Progenitor cell of endocrine pancreas (in vitro differentiated cells): ENCODE results near the gene CNOT4. TPM values are rescaled to one million over a fixed set of nuclear protein-coding genes. Genes with fewer than 3 reads are reported as not detected.
"Not testable (repeated sequence)": the region's sequence is repeated elsewhere in the genome, so short reads cannot be mapped to it uniquely, and the experiment has no call there.

Experiments used
- DNase-seq: peaks from one replicate; pipeline ENCODE4 v3.0.0; 2021; ENCODE audit warnings: low spot score; ENCODE audit not compliant: unreplicated experiment
- H3K27ac Mint-ChIP-seq: 2 replicates; pipeline ENCODE4 v1.8.0; 2021; ENCODE audit warnings: mild to moderate bottlenecking, moderate library complexity, mixed read lengths
- H3K27me3 Mint-ChIP-seq: 2 replicates; pipeline ENCODE4 v1.8.0; 2021; ENCODE audit warnings: mixed read lengths
- H3K36me3 Mint-ChIP-seq: 2 replicates; pipeline ENCODE4 v1.8.0; 2022; ENCODE audit warnings: mixed read lengths; ENCODE audit not compliant: insufficient read depth
- H3K4me1 Mint-ChIP-seq: 2 replicates; pipeline ENCODE4 v1.8.0; 2021; ENCODE audit warnings: low read depth, mixed read lengths
- H3K4me3 Mint-ChIP-seq: 2 replicates; pipeline ENCODE4 v1.8.0; 2021; ENCODE audit warnings: low read depth, mild to moderate bottlenecking, moderate library complexity, mixed read lengths
- H3K9me3 Mint-ChIP-seq: 2 replicates; pipeline ENCODE4 v1.8.0; 2021; ENCODE audit warnings: low read depth, mixed read lengths
- CTCF ChIP-seq: fragments of 200-600 bp; sonication (generic); IDR thresholded peaks from one replicate; pipeline ENCODE4 v1.5.0; 2021; ENCODE audit warnings: antibody characterized with exemption, mild to moderate bottlenecking; ENCODE audit not compliant: unreplicated experiment
- total RNA-seq: library from RNA; stranded (reverse); gene quantifications from 2 replicates; pipeline ENCODE4 v1.2.1, GENCODE V29; 2021

The CNOT4 gene
- total RNA-seq, 1 donor from 2014 or later, result 34.3 TPM

- Mint-ChIP-seq H3K36me3 (no peaks in the 10 kb centered on the region), H3K27me3 (no peaks in the 10 kb centered on the region), H3K4me3 (no peak overlapping the region), H3K27ac (no peak overlapping the region), H3K4me1 (no peaks in the 10 kb centered on the region), H3K9me3 (no peaks in the 10 kb centered on the region)
- TF ChIP-seq CTCF, result no peak
- DNase-seq, result no peak
These were observed 55.8 kb downstream of the CNOT4 start for GRCh38 chr7:135454060-135454459.

DNA sequence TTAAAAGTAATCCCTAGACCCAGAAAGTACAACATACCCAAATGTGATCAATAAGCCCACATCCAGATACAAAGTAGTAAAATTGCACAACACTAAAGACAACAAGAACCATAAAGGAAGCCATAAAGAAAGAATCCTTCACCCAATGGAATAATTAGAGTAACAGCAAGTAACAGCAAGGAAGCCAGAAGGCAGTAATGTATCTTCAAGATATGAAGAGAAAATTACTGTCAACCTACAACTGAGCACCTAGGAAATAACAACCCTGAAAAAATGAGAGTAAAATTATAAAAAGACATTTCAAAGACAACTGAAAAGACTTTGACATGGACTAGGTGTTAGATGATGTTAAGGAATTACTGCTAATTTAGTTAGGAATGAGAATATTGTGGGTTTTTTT is 60.5 kb downstream of the CNOT4 start:
- no peaks in the 10 kb centered on the region for H3K36me3 Mint-ChIP-seq
- no peak for TF ChIP-seq CTCF
- DNase-seq, result no peak
- no peaks in the 10 kb centered on the region for H3K27me3 Mint-ChIP-seq
- no peaks in the 10 kb centered on the region for H3K9me3 Mint-ChIP-seq
- peaks cover 4% of the 10 kb centered on the region for H3K4me1 Mint-ChIP-seq
- no peak overlapping the region for H3K27ac Mint-ChIP-seq
- H3K4me3 Mint-ChIP-seq, result no peak overlapping the region

- Mint-ChIP-seq H3K9me3 (no peaks in the 10 kb centered on the region), H3K4me3 (no peak overlapping the region), H3K36me3 (no peaks in the 10 kb centered on the region), H3K27ac (no peak overlapping the region), H3K27me3 (no peaks in the 10 kb centered on the region), H3K4me1 (peaks cover 4% of the 10 kb centered on the region)
- DNase-seq, result no peak
- TF ChIP-seq CTCF, result no peak
These were observed 61.1 kb downstream of the CNOT4 start for GRCh38 chr7:135448753-135449152.

DNA sequence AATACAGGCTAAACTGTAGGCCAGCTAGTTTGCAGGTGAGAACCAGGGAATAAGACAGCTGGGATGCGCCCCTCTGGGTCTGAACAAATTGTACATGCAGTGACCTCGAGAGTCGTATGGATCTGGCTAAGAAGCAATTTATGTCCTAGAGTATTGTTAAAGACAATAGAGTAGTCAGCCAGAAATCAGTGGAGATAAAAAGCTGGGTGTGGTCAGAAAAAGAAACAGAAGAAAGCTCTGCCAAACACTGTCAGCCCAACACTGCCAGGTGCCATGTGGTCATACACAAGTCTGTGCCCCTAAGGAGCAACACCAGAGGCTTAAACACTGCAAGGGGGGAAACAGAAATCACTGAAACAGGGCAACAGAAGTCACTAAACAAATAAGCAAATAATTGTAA is 62.2 kb downstream of the CNOT4 start:
- no peak for DNase-seq
- no peak for TF ChIP-seq CTCF
- H3K27ac Mint-ChIP-seq, result peak overlapping the region; percentile 39
- no peaks in the 10 kb centered on the region for H3K27me3 Mint-ChIP-seq
- H3K36me3 Mint-ChIP-seq, result no peaks in the 10 kb centered on the region
- H3K4me3 Mint-ChIP-seq, result no peak overlapping the region
- H3K4me1 Mint-ChIP-seq, result peaks cover 4% of the 10 kb centered on the region
- no peaks in the 10 kb centered on the region for H3K9me3 Mint-ChIP-seq

DNA sequence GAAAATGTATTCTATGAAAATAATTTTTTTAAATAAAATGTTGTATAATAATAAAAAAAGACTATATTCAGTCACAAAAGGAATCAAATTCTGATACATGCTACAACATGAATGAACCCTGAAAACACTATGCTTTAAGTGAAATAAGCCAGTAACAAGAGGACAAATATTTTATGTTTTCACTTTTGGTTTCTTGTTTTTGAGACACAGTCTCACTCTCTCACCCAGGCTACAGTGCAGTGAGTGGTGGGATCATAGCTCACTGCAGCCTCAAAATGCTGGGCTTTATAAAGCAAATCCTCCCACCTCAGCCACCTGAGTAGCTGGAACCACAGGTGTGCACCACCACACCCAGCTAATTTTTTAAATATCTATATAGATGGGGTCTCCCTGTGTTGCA is 64.2 kb downstream of the CNOT4 start:
- Mint-ChIP-seq H3K4me1 (peaks cover 4% of the 10 kb centered on the region), H3K36me3 (no peaks in the 10 kb centered on the region), H3K27me3 (no peaks in the 10 kb centered on the region), H3K4me3 (no peak overlapping the region), H3K9me3 (no peaks in the 10 kb centered on the region), H3K27ac (no peak overlapping the region)
- DNase-seq, result no peak
- TF ChIP-seq CTCF, result no peak

GRCh38 chr7:135445266-135445665 is 64.6 kb downstream of the CNOT4 start:
- DNase-seq, H3K9me3 Mint-ChIP-seq, H3K27me3 Mint-ChIP-seq, H3K27ac Mint-ChIP-seq, H3K4me3 Mint-ChIP-seq, H3K36me3 Mint-ChIP-seq, H3K4me1 Mint-ChIP-seq: not testable (repeated sequence)
